ENCODE data around the gene NOP16. TPM values are rescaled to one million over a fixed set of nuclear protein-coding genes. Genes with fewer than 3 reads are reported as not detected.

NOP16 gene
- total and polyA plus RNA-seq, 8 donors = 4.7 to 23.2 (median 10.2) TPM

- peak overlapping the region; percentile 31 to 96 (median 75) for H3K4me3 ChIP-seq
- no peak for TF ChIP-seq CTCF (IDR thresholded peaks at IDR 0.05)
- ATAC-seq (peak; percentile 36 to 55 (median 46)), DNase-seq (no peak), FAIRE-seq (no peak)
- intact Hi-C loops (cut with DNase I) = no loop called here
- H3K36me3 ChIP-seq = peaks cover 0 to 10% (median 4%) of the 10 kb centered on the region in 3 donors
- H3K27ac ChIP-seq = peak overlapping the region; percentile 89 to 93 (median 91)
- WGBS, 2 donors = 26 to 28% methylated on average over 40 to 41 of the region's 41 CpGs
- peaks cover 0 to 24% (median 0%) of the 10 kb centered on the region in 3 donors for H3K4me1 ChIP-seq
- H3K9me3 ChIP-seq = no peaks in the 10 kb centered on the region
- H3K27me3 ChIP-seq = no peaks in the 10 kb centered on the region
Observed at GRCh38 chr5:176389135-176390123, 1.0 kb upstream of the NOP16 start.

- no peak for ATAC-seq
- FAIRE-seq = no peak
- H3K27ac ChIP-seq = peak overlapping the region in 1 of 4 donors; percentile 90
- peak in 1 of 6 donors; percentile 21 for DNase-seq
- H3K4me3 ChIP-seq = peak overlapping the region; percentile 72 to 96 (median 75)
- TF ChIP-seq CTCF (IDR thresholded peaks at IDR 0.05) = no peak
- H3K27me3 ChIP-seq = no peaks in the 10 kb centered on the region
- no peaks in the 10 kb centered on the region for H3K9me3 ChIP-seq
- H3K4me1 ChIP-seq = peaks cover 0 to 24% (median 0%) of the 10 kb centered on the region in 3 donors
- intact Hi-C loops (cut with DNase I) = no loop called here
- peaks cover 0 to 18% (median 12%) of the 10 kb centered on the region in 3 donors for H3K36me3 ChIP-seq
- WGBS, 2 donors = 0% methylated on average over 29 of the region's 29 CpGs
Observed at GRCh38 chr5:176388003-176388443, 375 bp downstream of the NOP16 start.

- H3K27me3 ChIP-seq = no peaks in the 10 kb centered on the region
- no peak overlapping the region for H3K27ac ChIP-seq
- DNase-seq (no peak), FAIRE-seq (no peak), ATAC-seq (no peak)
- H3K9me3 ChIP-seq = no peaks in the 10 kb centered on the region
- H3K36me3 ChIP-seq = peaks cover 0 to 21% (median 14%) of the 10 kb centered on the region in 3 donors
- peak overlapping the region; percentile 72 to 96 (median 75) for H3K4me3 ChIP-seq
- intact Hi-C loops (cut with DNase I) = no loop called here
- H3K4me1 ChIP-seq = peaks cover 0 to 24% (median 0%) of the 10 kb centered on the region in 3 donors
- WGBS, 2 donors = 41 to 49% methylated on average over 8 of the region's 8 CpGs
- no peak for TF ChIP-seq CTCF (IDR thresholded peaks at IDR 0.05)
Observed at GRCh38 chr5:176387384-176387925, 943 bp downstream of the NOP16 start.

GRCh38 chr5:176386491-176386890 is 1.9 kb downstream of the NOP16 start:
- ATAC-seq (no peak), DNase-seq (no peak), FAIRE-seq (no peak)
- Histone ChIP-seq H3K4me1 (peaks cover 0 to 24% (median 0%) of the 10 kb centered on the region in 3 donors), H3K36me3 (peaks cover 0 to 21% (median 14%) of the 10 kb centered on the region in 3 donors), H3K9me3 (no peaks in the 10 kb centered on the region), H3K27me3 (no peaks in the 10 kb centered on the region), H3K27ac (no peak overlapping the region), H3K4me3 (no peak overlapping the region)
- TF ChIP-seq CTCF (IDR thresholded peaks at IDR 0.05) = no peak
- intact Hi-C loops (cut with DNase I) = no loop called here
- WGBS, 2 donors = 84 to 100% methylated on average over 1 of the region's 1 CpG
